Activated CD8-positive, alpha-beta memory T cell treated with anti-CD3 and anti-CD28 coated beads for 36 hours (primary cell): ENCODE data around the gene TIRAP. TPM values are rescaled to one million over a fixed set of nuclear protein-coding genes. Genes with fewer than 3 reads are reported as not detected.

Source experiments
- CTCF ChIA-PET: fragments of 350-600 bp; sonication (Branson Sonifier 250); formaldehyde crosslinking; loops from one replicate; lab custom pipeline; 2021; ENCODE audit warnings: antibody characterized with exemption; lab: Charles Lee
- POLR2A ChIA-PET: fragments of 350-600 bp; sonication (Branson Sonifier 250); formaldehyde crosslinking; loops from one replicate; lab custom pipeline; 2021; ENCODE audit warnings: antibody characterized with exemption; lab: Charles Lee
- total RNA-seq, 2 experiments: library from RNA; stranded (reverse); gene quantifications; one replicate each; pipeline ENCODE4 v1.2.3, GENCODE V29; 2021

TIRAP gene
- total RNA-seq, 2 experiments from 2014 or later, result 9.8 to 10.1 TPM

DNA sequence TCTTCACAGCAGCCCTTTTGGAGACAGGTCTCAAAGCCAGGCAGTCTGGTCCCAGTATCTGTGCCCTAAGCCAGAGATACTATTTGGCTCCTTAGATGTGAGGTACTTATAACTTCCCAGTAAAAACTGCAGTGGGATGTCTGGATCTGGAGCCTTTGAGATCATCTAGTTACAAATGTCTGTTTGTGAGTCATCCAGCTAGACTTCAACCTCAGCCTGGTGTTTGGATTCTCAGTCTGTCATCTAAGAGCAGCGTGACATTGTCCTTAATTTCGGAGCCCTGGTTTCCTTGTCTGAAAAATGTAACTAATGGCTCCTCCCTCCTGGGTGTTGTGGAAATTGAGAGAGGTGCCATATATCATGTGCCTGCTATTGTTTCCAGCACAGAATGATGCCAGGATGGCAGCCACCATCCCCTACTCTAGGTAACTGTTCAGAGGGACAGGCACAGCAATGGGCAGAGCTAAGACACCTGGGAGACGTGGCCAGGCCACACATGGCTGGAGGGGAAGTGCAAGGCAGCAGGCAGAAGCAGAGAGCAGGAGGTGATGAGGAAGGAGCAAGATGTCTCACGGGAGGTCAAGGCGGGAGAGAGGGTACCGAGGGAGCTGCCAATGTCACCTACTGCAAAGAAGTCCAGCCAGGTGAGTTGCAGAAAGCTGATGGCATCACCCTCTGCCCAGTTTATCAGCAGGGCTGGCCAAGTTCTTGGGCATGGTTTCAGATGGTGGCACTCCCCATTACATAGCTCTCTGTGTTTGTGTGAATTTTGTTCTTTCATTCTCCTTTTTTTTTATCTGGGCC is 52.0 kb downstream of the TIRAP start:
- ChIA-PET POLR2A (no interaction called here), CTCF (no interaction called here)

DNA sequence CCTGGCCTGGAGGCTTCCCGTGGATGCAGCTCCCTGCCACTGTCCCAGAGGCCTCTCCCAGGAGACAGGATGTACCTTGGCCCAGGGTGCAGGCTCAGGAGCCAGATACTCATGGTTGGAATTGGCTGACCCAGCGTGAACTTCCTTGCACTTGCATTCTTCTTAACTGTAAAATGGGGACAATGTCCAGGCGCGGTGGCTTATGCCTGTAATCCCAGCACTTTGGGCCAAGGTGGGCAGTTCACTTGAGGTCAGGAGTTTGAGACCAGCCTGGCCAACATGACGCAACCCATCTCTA is 52.5 kb downstream of the TIRAP start:
- ChIA-PET CTCF (no interaction called here), POLR2A (no interaction called here)

DNA sequence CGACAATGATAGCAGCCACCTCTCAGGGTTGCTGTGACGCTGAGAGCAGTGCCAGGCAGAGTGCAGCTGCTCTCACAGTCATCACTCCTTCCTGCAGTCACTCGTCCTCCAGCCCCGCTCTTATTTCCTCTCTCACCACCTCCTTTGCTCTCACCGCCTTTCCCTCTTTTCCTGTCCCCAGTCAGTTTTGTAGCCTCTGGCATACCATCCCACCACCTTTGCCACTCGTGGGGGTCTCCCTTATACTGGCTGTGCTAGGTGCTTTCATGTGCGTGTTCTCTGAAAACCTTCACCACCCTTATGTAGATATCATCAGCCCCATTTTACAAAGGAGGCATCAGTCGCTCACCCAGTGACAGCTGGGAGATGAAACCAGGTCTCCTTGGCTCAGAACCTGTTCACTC is 53.2 kb downstream of the TIRAP start:
- ChIA-PET POLR2A (no interaction called here), CTCF (no interaction called here)

DNA sequence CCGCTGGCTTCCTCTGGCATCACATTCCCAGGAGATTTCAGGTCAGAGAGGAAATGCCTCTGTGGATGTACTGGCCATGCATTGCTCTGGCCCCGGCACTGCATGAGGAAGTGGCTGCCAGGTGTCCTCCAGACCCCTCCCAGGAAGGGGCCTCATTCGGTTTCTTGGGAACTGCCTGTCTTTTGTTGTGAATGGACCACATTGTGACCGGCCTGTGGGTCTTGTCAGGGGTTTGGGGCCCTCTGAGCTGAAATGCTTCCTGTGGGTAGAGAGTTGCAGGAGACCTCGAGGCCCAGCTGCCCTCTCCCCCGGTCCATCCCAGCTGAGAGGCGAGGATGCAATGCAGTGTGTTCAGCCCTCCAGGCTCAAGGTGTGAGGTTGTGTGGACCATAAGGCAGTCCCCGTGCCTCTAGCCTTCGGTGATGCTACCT is 53.8 kb downstream of the TIRAP start:
- ChIA-PET CTCF (no interaction called here), POLR2A (no interaction called here)

DNA sequence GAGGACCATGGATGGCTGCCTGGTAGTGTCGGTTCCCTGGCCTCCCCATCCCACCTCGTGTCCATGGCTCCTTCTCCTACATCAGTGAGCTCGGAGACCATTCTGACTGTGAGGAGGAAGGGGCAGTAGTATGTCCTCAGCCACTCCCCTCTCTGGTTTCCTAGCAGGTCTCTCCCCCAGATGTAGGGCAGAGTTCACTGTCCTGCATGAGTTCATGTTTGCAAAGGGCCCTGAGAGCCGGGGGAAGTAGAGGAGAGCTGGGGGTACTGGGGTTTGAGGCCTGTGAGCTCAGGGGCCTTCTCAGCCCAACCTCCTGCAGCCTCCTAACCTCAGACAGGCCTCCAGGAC is 54.2 kb downstream of the TIRAP start:
- ChIA-PET CTCF (no interaction called here), POLR2A (no interaction called here)

DNA sequence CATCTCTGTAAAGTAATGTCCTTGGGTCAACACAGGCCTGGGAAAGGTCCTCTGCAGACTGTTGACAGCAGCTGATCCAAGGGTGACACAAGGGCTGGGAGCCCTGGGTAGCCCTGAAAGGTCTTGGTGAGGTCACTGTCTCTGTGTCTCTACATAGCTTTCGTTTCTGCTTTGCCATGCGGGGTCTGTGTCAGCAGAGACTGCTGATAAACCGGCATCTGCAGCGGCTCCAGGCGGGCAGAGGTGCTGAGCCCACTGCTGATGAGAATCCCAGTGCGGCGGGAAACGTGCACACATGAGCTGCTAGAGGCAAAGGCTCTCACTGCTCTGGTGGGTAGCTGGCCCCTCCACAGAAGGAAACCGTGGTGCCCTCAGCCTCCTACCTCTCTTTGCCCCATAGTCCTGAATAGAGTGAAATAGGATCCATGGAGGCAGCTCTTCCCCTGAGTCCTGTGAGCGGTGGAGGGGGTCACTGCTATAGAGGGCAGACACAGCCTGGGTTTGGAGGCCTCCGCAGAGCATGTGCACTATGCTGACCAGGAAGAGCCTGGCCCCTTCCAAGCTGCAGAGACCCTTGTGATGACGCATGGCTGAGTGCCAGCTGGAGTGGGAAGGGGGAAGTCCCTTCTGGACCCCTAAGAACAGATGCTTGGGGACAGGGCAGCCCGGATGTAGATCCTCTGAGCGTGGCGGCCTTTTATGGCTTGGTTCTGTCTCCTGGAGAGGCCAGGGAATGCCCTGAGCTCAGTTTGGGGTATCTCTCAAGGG is 54.8 kb downstream of the TIRAP start:
- ChIA-PET CTCF (no interaction called here), POLR2A (no interaction called here)

DNA sequence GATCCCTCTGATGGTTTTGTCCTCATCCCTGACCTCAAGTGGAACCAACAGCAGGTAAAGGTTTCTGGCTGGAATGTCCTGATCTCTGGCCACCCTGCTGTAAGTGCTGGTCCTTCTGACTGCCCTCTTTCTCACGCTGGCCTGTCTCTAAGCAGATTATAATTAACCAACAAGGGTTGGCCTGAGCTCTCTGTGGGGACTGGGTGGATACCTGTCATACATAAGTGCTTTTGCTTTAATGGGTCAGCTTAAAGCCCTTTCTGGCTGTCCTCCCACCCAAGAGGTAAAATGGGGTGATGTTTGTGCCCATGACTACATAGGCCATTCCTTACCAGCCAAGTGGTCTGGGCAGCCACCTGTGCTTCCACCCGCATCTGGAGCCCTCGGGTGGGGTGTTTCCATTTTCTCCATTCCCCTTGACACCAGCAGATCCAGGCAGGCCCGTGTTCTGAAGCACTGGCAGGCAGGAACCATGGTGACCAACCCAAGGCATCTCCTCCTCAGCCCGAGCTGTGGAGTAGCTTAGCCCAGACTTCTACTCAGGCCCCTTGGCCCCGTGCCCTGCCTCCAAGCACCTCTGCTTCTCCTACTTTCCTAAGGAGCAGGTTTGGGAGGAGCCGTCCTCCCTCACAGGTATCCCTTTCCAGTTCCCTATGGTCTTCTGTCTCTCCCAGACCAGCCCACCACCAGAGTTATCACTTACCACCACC is 55.6 kb downstream of the TIRAP start:
- ChIA-PET CTCF (no interaction called here), POLR2A (no interaction called here)

DNA sequence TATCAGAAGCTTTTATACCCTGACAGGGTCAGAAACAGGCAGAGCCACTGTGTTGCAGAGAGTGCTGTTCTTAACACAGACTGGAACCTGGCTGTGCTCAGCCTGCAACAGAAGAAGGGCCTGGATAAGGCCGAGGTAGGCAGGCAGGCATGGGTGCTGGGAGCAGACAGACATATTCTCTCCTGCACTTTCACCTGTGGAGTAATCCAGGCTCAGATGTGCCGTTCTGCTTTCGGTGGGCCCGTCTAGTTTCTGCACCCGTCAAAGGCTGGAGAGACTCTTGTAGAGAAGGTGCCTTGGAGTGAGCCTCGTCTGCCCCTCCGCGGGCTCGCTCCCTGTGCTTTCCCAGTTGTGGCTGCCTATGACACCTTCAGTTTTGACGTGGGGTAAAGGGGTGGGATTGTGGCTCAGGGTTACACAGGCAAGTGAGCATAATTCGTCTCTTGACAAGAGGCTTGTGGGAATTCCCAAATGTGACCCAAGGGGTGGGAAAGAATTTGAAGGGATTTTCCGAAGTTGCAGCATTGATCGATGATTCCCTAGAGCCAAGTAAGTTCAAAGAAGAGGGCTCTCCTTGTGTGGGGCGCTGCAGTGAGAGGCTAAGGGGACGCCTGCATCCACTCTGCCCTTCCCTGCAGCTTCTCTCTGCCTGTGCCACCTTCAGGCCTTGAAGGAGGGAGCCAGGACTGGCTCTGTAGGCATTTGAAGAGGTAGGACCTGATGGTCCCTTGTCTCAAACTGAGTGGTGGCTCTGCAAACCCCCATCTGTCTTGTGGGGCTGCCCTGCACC is 56.4 kb downstream of the TIRAP start:
- ChIA-PET CTCF (no interaction called here), POLR2A (no interaction called here)

DNA sequence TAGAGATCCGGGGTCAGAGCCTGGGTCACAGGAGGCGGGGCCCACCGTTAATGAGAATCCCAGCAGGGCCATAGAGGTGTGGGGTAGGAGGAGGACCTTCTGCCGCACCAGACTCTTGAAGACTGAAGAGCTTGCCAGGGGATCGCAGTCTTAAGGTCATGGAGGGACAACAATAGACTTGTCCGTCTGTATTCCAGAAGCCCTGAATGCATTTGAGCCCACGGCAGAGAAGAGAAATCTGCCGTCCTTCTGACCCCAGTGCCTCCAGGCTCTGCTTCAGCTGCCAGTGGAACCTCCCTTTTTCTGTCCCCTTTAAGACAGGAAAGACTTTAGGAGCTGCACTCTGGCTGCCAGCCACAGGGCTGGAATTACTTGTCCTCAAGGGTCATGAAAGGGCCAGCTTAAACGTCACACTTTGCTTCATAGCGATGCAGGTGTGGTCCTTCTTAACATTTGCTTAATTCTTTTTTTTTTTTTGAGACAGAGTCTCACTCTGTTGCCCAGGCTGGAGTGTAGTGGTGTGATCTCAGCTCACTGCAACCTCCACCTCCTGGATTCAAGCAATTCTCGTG is 57.1 kb downstream of the TIRAP start:
- CTCF ChIA-PET, result no interaction called here
- POLR2A ChIA-PET, result interaction anchor here (0.7 kb wide), 1 partner anchor 15 kb away, joined by 5 read pairs; no protein-coding TSS in a partner anchor

DNA sequence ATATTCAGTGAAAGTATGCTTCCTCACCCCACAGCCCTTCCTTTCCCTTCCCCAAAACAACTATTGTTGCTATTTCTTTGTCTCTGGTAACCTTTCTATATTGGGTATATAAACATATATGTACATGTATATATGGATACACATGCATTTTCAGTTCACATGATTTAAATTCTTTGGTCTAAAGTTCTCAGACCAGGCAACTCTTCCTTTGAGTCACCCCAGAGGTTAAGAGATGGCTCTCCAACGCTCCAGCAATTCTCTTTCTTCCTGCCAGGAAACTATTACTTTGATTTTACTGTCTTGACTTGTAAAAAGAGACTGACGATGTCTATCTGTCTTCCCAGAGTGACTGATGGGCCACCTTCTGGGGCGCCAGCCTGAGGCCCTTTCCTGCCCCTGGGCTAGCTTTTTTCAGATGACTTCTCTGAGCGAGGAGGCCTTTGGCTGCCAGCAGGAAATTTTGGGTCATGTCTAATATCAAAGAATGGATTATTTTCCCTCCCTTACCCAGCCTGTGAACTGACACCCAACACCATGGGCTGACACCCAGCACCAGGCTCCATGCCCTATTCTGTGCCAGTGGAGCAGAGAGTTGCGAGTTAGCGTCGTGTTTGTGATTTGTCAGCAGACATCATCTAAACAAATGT is 58.2 kb downstream of the TIRAP start:
- POLR2A ChIA-PET, result no interaction called here
- CTCF ChIA-PET, result no interaction called here

DNA sequence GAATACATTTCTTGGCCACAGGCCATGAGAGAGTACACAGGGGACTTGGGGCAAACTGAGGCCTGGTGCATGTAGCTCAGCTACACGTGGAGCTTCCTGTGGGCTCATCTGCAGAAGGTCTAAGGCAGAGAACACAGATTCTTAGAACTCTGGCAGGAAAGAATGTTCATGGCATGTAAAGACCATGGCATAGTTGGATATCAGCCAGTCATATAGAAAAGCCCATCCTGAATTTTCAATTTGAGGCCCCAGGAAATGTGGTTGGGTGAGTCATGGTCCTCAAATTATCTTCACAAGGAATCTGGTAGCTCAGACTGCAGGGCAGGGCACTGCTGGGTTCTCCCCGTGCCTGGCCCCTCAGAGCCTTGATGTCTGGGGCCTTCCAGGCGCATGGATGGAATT is 58.9 kb downstream of the TIRAP start:
- ChIA-PET CTCF (no interaction called here), POLR2A (no interaction called here)

DNA sequence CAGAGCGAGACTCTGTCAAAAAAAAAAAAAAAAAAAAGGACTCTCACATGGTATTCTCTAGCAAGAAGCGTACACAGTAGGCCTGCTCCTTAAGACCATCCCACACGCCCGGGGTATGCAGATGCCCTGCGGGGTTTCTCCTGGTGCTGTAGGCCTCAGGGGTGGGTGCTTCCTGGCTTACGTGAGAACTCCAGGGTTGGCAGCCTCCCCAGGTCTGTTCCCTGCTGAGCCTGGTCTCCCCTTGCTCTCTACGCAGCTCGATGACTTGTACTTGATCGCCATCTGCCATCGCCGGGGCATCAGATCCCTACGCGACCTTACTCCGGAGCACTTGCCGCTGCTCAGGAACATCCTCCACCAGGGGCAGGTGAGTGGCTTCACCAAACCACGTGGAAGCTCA is 60.2 kb downstream of the TIRAP start:
- CTCF ChIA-PET, result no interaction called here
- POLR2A ChIA-PET, result interaction anchor here (0.7 kb wide), 1 partner anchor 33 kb away, joined by 3 read pairs; no protein-coding TSS in a partner anchor

Other genes starting within 250 kb of the TIRAP start
- gene CDON, start 220.2 kb upstream of the TIRAP start, total RNA-seq, result 1 to 10 TPM; 2.3 TPM
- gene RPUSD4, start 71.4 kb upstream of the TIRAP start, total RNA-seq, result 10 to 100 TPM; 46.9 to 49.3 TPM
- 10 to 100 TPM; 16.0 to 17.5 TPM for gene FAM118B, start 71.3 kb upstream of the TIRAP start, total RNA-seq
- 100 to 1,000 TPM; 160 to 167 TPM for gene SRPRA, start 14.2 kb upstream of the TIRAP start, total RNA-seq
- 10 to 100 TPM; 49.2 to 51.6 TPM for gene FOXRED1, start 13.9 kb upstream of the TIRAP start, total RNA-seq
- gene DCPS, start 21.0 kb downstream of the TIRAP start, total RNA-seq, result 10 to 100 TPM; 39.2 to 39.3 TPM
- 10 to 100 TPM; 13.6 to 13.9 TPM for gene ST3GAL4, start 72.6 kb downstream of the TIRAP start, total RNA-seq